HepG2 (cell line): ENCODE data around the gene PARN. TPM values are rescaled to one million over a fixed set of nuclear protein-coding genes. Genes with fewer than 3 reads are reported as not detected.

Experiments used
- ATAC-seq: fragments of 200-7000 bp; cut with Tn5 transposase; 3 replicates; pipeline ENCODE4 v1.9.1; 2020; ENCODE audit warnings: mild to moderate bottlenecking, moderate library complexity
- BruUV-seq: library from RNA; stranded (reverse); fragments of 400-500 nt; replicated peaks from 2 replicates; lab custom pipeline; 2021; lab: Mats Ljungman, UMichigan
- CTCF ChIA-PET: fragments of 300-600 bp; formaldehyde crosslinking; extraction: SDS; loops from one replicate; lab custom pipeline; 2021; ENCODE audit warnings: low total read pairs, inconsistent platforms, low intra/inter-chr PET ratio; lab: Yijun Ruan, JAX
- POLR2A ChIA-PET: fragments of 350-600 bp; sonication (Branson Sonifier 250); formaldehyde crosslinking; loops from one replicate; lab custom pipeline; 2020; ENCODE audit warnings: antibody characterized with exemption, inconsistent platforms; lab: Yijun Ruan, JAX
- DNase-seq: peaks from one replicate; pipeline ENCODE4 v3.0.0-alpha.2; 2015; ENCODE audit warnings: low spot score
- FAIRE-seq: peaks from 3 replicates; lab custom pipeline; 2011; peaks lifted over from hg19 to GRCh38; lab: Jason Lieb, UNC
- H2AFZ ChIP-seq: one replicate; pipeline ENCODE4 v1.6.1; 2011; ENCODE audit warnings: low read length, inconsistent platforms
- H3K27ac ChIP-seq: fragments of 300-600 bp; 3 replicates; pipeline ENCODE4 v1.8.0; 2011; ENCODE audit warnings: mixed run types, mild to moderate bottlenecking, mixed read lengths, low read length, inconsistent platforms; ENCODE audit not compliant: insufficient read depth; ENCODE audit errors: extremely low read length
- H3K27me3 ChIP-seq, 2 experiments: fragments of 200-600 bp in 1 of 2; 2 replicates in 1 of 2; 3 replicates in 1 of 2; pipeline versions ENCODE4 v1.6.0 to v1.8.0; 2011; ENCODE audit warnings: low read length in 2 of 2, mild to moderate bottlenecking in 2 of 2, moderate library complexity in 2 of 2, inconsistent platforms in 1 of 2; ENCODE audit not compliant: insufficient read depth in 2 of 2, control insufficient read depth in 1 of 2
- H3K36me3 ChIP-seq, 2 experiments: fragments of 200-600 bp in 1 of 2; replicated peaks in 1 of 2; 2 replicates in 1 of 2; 3 replicates in 1 of 2; pipeline versions ENCODE4 v1.5.1 to v1.8.0; 2011; ENCODE audit warnings: low read length in 2 of 2, inconsistent platforms in 1 of 2; ENCODE audit not compliant: insufficient read depth in 2 of 2, control insufficient read depth in 1 of 2
- H3K4me1 ChIP-seq: 2 replicates; pipeline ENCODE4 v1.5.1; 2012; ENCODE audit warnings: low read length, inconsistent platforms; ENCODE audit not compliant: insufficient read depth
- H3K4me2 ChIP-seq: 2 replicates; pipeline ENCODE4 v1.6.0; 2011; ENCODE audit warnings: low read depth, low read length, inconsistent platforms
- H3K4me3 ChIP-seq, 3 experiments: fragments of 200-600 bp in 1 of 3; sonication (generic), shearing (Covaris generic) in 1 of 3; replicated peaks in 1 of 3; 2 replicates each; pipeline ENCODE4 v1.5.1; 2011 to 2016; ENCODE audit warnings: low read length in 3 of 3, inconsistent platforms in 2 of 3, low read depth in 2 of 3, mild to moderate bottlenecking in 2 of 3, control low read depth in 1 of 3, mixed read lengths in 1 of 3; ENCODE audit not compliant: insufficient read depth in 1 of 3
- H3K79me2 ChIP-seq: one replicate; pipeline ENCODE4 v1.6.1; 2011; ENCODE audit warnings: low read length, inconsistent platforms; ENCODE audit not compliant: insufficient read depth
- H3K9ac ChIP-seq: 2 replicates; pipeline ENCODE4 v1.6.0; 2011; ENCODE audit warnings: mild to moderate bottlenecking, low read depth, low read length, inconsistent platforms; ENCODE audit not compliant: insufficient read depth
- H3K9me3 ChIP-seq: 2 replicates; pipeline ENCODE4 v1.5.1; 2012; ENCODE audit warnings: mild to moderate bottlenecking, low read length
- H4K20me1 ChIP-seq: 2 replicates; pipeline ENCODE4 v1.6.0; 2011; ENCODE audit warnings: inconsistent platforms, mild to moderate bottlenecking, low read length, moderate library complexity; ENCODE audit not compliant: insufficient read depth
- HDAC2 ChIP-seq: sonication (generic); formaldehyde crosslinking; IDR thresholded peaks from 2 replicates; pipeline ENCODE4 v1.4.0; 2020; ENCODE audit warnings: missing genetic modification reagents
- HOXA3 ChIP-seq: sonication (generic); formaldehyde crosslinking; IDR thresholded peaks from 2 replicates; pipeline ENCODE4 v1.5.0; 2020; ENCODE audit warnings: missing genetic modification reagents
- HOXA7 ChIP-seq: sonication (generic); formaldehyde crosslinking; IDR thresholded peaks from 2 replicates; pipeline ENCODE4 v1.8.1; 2022; ENCODE audit warnings: mild to moderate bottlenecking, missing genetic modification reagents, moderate library complexity
- MLLT10 ChIP-seq: sonication (generic); formaldehyde crosslinking; IDR thresholded peaks from 2 replicates; pipeline ENCODE4 v1.4.0; 2020; ENCODE audit warnings: missing genetic modification reagents
- MTF2 ChIP-seq: sonication (generic); formaldehyde crosslinking; IDR thresholded peaks from 2 replicates; pipeline ENCODE4 v1.5.0; 2020; ENCODE audit warnings: missing genetic modification reagents, borderline replicate concordance
- SMAD1 ChIP-seq: sonication (generic); formaldehyde crosslinking; IDR thresholded peaks from 2 replicates; pipeline ENCODE4 v1.4.0; 2020; ENCODE audit warnings: missing genetic modification reagents, low read depth, mild to moderate bottlenecking, borderline replicate concordance
- SP4 ChIP-seq: sonication (generic); formaldehyde crosslinking; IDR thresholded peaks from 2 replicates; pipeline ENCODE4 v1.8.1; 2023; ENCODE audit warnings: mild to moderate bottlenecking, missing genetic modification reagents
- SRSF4 ChIP-seq: fragments of 200-400 bp; formaldehyde crosslinking; IDR thresholded peaks from one replicate; pipeline ENCODE4 v1.6.1; 2018; ENCODE audit warnings: mild to moderate bottlenecking, low read depth, low read length, moderate library complexity; ENCODE audit not compliant: poor library complexity, severe bottlenecking
- TARDBP ChIP-seq: sonication (generic); formaldehyde crosslinking; IDR thresholded peaks from 2 replicates; pipeline ENCODE4 v1.8.0; 2022; ENCODE audit warnings: mild to moderate bottlenecking, missing genetic modification reagents
- ZFP36L1 ChIP-seq: sonication (generic); formaldehyde crosslinking; IDR thresholded peaks from 2 replicates; pipeline ENCODE4 v1.8.0; 2022; ENCODE audit warnings: mild to moderate bottlenecking, missing genetic modification reagents, moderate library complexity
- ZNF101 ChIP-seq: sonication (generic); formaldehyde crosslinking; IDR thresholded peaks from 2 replicates; pipeline ENCODE4 v1.4.0; 2020; ENCODE audit warnings: mild to moderate bottlenecking, low read depth, missing genetic modification reagents, borderline replicate concordance
- ZNF121 ChIP-seq: sonication (generic); formaldehyde crosslinking; IDR thresholded peaks from 2 replicates; pipeline ENCODE4 v1.5.0; 2020; ENCODE audit warnings: mild to moderate bottlenecking, missing genetic modification reagents
- ZNF260 ChIP-seq: sonication (generic); formaldehyde crosslinking; IDR thresholded peaks from 2 replicates; pipeline ENCODE4 v1.4.0; 2020; ENCODE audit warnings: missing genetic modification reagents, low read depth, mild to moderate bottlenecking, borderline replicate concordance
- ZNF263 ChIP-seq: sonication (generic); formaldehyde crosslinking; IDR thresholded peaks from 2 replicates; pipeline ENCODE4 v1.4.0; 2020; ENCODE audit warnings: missing genetic modification reagents
- ZNF30 ChIP-seq: sonication (generic); formaldehyde crosslinking; IDR thresholded peaks from 2 replicates; pipeline ENCODE4 v1.5.0; 2020; ENCODE audit warnings: mild to moderate bottlenecking, missing genetic modification reagents
- ZNF431 ChIP-seq: sonication (generic); formaldehyde crosslinking; IDR thresholded peaks from 2 replicates; pipeline ENCODE4 v1.9.0; 2022; ENCODE audit warnings: missing genetic modification reagents, low read depth, mild to moderate bottlenecking, borderline replicate concordance
- ZNF749 ChIP-seq: sonication (generic); formaldehyde crosslinking; IDR thresholded peaks from 2 replicates; pipeline ENCODE4 v1.8.0; 2022; ENCODE audit warnings: mild to moderate bottlenecking, missing genetic modification reagents, moderate library complexity, borderline replicate concordance
- ZNF768 ChIP-seq: sonication (generic); formaldehyde crosslinking; IDR thresholded peaks from 2 replicates; pipeline ENCODE4 v1.4.0; 2020; ENCODE audit warnings: missing genetic modification reagents
- ZNF777 ChIP-seq: sonication (generic); formaldehyde crosslinking; IDR thresholded peaks from 2 replicates; pipeline ENCODE4 v1.4.0; 2020; ENCODE audit warnings: missing genetic modification reagents
- WGBS: methylation state at CpG from one replicate; pipeline ENCODE4 v1.1.6; 2017; ENCODE audit warnings: low lambda C conversion rate; 5-methylcytosine and 5-hydroxymethylcytosine counted together
- in situ Hi-C: cut with HindIII; loops from 2 replicates; pipeline ENCODE4 v1.10.0; 2017; ENCODE audit warnings: low pct_unique_long_range_greater_than_20kb; ENCODE audit not compliant: extremely low pct_ligation_motif_present
- intact Hi-C: fragments of 100-400 bp; cut with micrococcal nuclease; formaldehyde crosslinking; loops from one replicate; pipeline ENCODE4 v1.10.0; 2022; ENCODE audit not compliant: unreplicated experiment
- polyA plus RNA-seq, 8 experiments: library from polyadenylated mRNA; depleted of rRNA in 3 of 8; stranded (reverse) in 7 of 8; unstranded in 1 of 8; fragments of >200 nt; fragmentation: Illumina TruSeq in 4 of 8; extraction: Trizol in 4 of 8; gene quantifications; 2 replicates each; pipeline versions ENCODE4 v1.2.1 to v1.2.3, GENCODE V29; 2011 to 2016; ENCODE audit warnings: low read depth in 4 of 8, missing spikeins in 1 of 8, mixed read lengths in 1 of 8; ENCODE audit not compliant: insufficient read depth in 1 of 8
- total RNA-seq, 5 experiments: library from RNA; depleted of rRNA; stranded (reverse); fragments of >200 nt; fragmentation: Illumina TruSeq; extraction: Trizol; gene quantifications; 2 replicates each; pipeline ENCODE4 v1.2.3, GENCODE V29; 2016; ENCODE audit warnings: low read depth in 1 of 5
- TF ChIP-seq, protein P1 (sequence below), 2 experiments: sonication (generic) in 1 of 2; formaldehyde crosslinking in 1 of 2; IDR thresholded peaks; 2 replicates each; pipeline versions ENCODE4 v1.4.0 to v1.6.1; 2018 to 2020; ENCODE audit warnings: missing genetic modification reagents in 2 of 2, borderline replicate concordance in 1 of 2, low read depth in 1 of 2, mild to moderate bottlenecking in 1 of 2, missing biosample characterization in 1 of 2

Gene PARN
- total and polyA plus RNA-seq, 2 of the 13 experiments (the other 11 are each of a cell fraction or from before 2014, with no cell fraction given): 13.3 to 47.6 TPM

DNA sequence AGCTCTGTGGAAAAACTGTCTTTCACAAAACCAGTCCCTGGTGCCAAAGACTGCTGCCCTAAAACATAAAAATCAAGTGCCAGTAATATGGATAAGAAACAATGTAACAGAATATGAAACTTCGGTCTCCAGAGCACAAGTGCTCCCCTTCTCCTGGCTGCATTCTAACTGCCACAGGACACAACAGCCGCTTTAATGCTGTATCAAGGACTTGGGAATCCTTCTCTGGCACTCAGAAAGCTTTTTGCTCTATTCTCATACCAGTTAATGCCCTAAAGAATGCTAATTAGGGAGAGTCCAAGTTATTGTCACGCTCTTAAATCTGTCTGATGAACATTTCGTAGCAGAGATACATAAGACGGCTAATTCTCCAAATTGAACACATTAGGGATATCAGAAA is 90.9 kb downstream of the PARN start:
- no peak for ATAC-seq
- TF ChIP-seq MTF2 (CRISPR knock-in tag) (no peak), TARDBP (CRISPR knock-in tag) (no peak), ZNF431 (CRISPR knock-in tag) (no peak), ZNF777 (CRISPR knock-in tag) (no peak), MLLT10 (CRISPR knock-in tag) (no peak), ZFP36L1 (CRISPR knock-in tag) (no peak), SMAD1 (CRISPR knock-in tag) (no peak), HOXA3 (CRISPR knock-in tag) (no peak), ZNF121 (CRISPR knock-in tag) (no peak), ZNF263 (CRISPR knock-in tag) (no peak), ZNF101 (no peak), HDAC2 (CRISPR knock-in tag) (no peak), ZNF30 (CRISPR knock-in tag) (no peak), HOXA7 (CRISPR knock-in tag) (no peak), ZNF749 (CRISPR knock-in tag) (no peak), SP4 (CRISPR knock-in tag) (no peak), SRSF4 (no peak), ZNF260 (no peak), ZNF768 (CRISPR knock-in tag) (no peak)
- TF ChIP-seq, protein P1, sequence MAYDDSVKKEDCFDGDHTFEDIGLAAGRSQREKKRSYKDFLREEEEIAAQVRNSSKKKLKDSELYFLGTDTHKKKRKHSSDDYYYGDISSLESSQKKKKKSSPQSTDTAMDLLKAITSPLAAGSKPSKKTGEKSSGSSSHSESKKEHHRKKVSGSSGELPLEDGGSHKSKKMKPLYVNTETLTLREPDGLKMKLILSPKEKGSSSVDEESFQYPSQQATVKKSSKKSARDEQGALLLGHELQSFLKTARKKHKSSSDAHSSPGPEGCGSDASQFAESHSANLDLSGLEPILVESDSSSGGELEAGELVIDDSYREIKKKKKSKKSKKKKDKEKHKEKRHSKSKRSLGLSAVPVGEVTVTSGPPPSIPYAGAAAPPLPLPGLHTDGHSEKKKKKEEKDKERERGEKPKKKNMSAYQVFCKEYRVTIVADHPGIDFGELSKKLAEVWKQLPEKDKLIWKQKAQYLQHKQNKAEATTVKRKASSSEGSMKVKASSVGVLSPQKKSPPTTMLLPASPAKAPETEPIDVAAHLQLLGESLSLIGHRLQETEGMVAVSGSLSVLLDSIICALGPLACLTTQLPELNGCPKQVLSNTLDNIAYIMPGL (CRISPR knock-in tag; IDR thresholded peaks at IDR 0.05; ENCODE audit: borderline replicate concordance in 1 of 2, low read depth in 1 of 2): no peak
- BruUV-seq: no TSS peak
- ChIA-PET CTCF (no interaction called here), POLR2A (no interaction called here)
- no peaks in the 10 kb centered on the region for H3K27me3 ChIP-seq
- H3K4me3 ChIP-seq: no peak overlapping the region
- over 99% methylated on average over 5 of the region's 5 CpGs for WGBS
- H3K9ac ChIP-seq: no peak overlapping the region
- intact Hi-C loops (no loop called here), in situ Hi-C loops (no loop called here)
- no peak overlapping the region for H2AFZ ChIP-seq
- DNase-seq: no peak
- peaks cover 17% of the 10 kb centered on the region for H3K4me1 ChIP-seq
- H3K9me3 ChIP-seq: no peaks in the 10 kb centered on the region
- peaks cover 5% of the 10 kb centered on the region for H3K79me2 ChIP-seq
- peaks cover 0 to 11% of the 10 kb centered on the region in 2 experiments; a peak in 3 of 5 replicates for H3K36me3 ChIP-seq
- H3K4me2 ChIP-seq: no peak overlapping the region
- H3K27ac ChIP-seq: no peak overlapping the region
- no peak for FAIRE-seq
- no peaks in the 10 kb centered on the region for H4K20me1 ChIP-seq
